ENCODE results near the gene RAD51B.
"Not testable (repeated sequence)": the region's sequence is repeated elsewhere in the genome, so short reads cannot be mapped to it uniquely, and the experiment has no call there.

RAD51B gene

GRCh38 chr14:68257969-68258368 lies 438.4 kb downstream of the RAD51B start:
- DNase-seq, result no peak

GRCh38 chr14:68258995-68259394 lies 439.4 kb downstream of the RAD51B start:
- not testable (repeated sequence) for DNase-seq

GRCh38 chr14:68260121-68260520 lies 440.5 kb downstream of the RAD51B start:
- DNase-seq, result no peak

- DNase-seq, result no peak
Measured at GRCh38 chr14:68261092-68261842, 441.7 kb downstream of the RAD51B start.

- no peak for DNase-seq
Measured at GRCh38 chr14:68262567-68262966, 443.0 kb downstream of the RAD51B start.

GRCh38 chr14:68263563-68264259 lies 444.1 kb downstream of the RAD51B start:
- DNase-seq, result no peak

- no peak for DNase-seq
Measured at GRCh38 chr14:68264260-68264569, 444.6 kb downstream of the RAD51B start.

GRCh38 chr14:68266998-68267397 lies 447.4 kb downstream of the RAD51B start:
- DNase-seq, result no peak

- DNase-seq, result no peak
Measured at GRCh38 chr14:68268197-68268596, 448.6 kb downstream of the RAD51B start.

- DNase-seq, result no peak
Measured at GRCh38 chr14:68268719-68269118, 449.1 kb downstream of the RAD51B start.

- no peak for DNase-seq
Measured at GRCh38 chr14:68269136-68269927, 449.8 kb downstream of the RAD51B start.

GRCh38 chr14:68270342-68270741 lies 450.8 kb downstream of the RAD51B start:
- DNase-seq, result no peak

GRCh38 chr14:68271913-68272391 lies 452.4 kb downstream of the RAD51B start:
- DNase-seq, result no peak

- DNase-seq, result no peak
Measured at GRCh38 chr14:68273413-68273812, 453.8 kb downstream of the RAD51B start.

GRCh38 chr14:68274725-68275124 lies 455.1 kb downstream of the RAD51B start:
- no peak for DNase-seq

- no peak for DNase-seq
Measured at GRCh38 chr14:68278576-68279436, 459.2 kb downstream of the RAD51B start.

- DNase-seq, result no peak
Measured at GRCh38 chr14:68279437-68279720, 459.8 kb downstream of the RAD51B start.

GRCh38 chr14:68279777-68280233 lies 460.2 kb downstream of the RAD51B start:
- DNase-seq, result no peak

- DNase-seq, result no peak
Measured at GRCh38 chr14:68281497-68281896, 461.9 kb downstream of the RAD51B start.

GRCh38 chr14:68282479-68283377 lies 463.1 kb downstream of the RAD51B start:
- DNase-seq, result no peak

GRCh38 chr14:68283378-68284123 lies 464.0 kb downstream of the RAD51B start:
- no peak for DNase-seq
